SJCRH30 (cell line): ENCODE results near the gene SEMA3A. TPM values are rescaled to one million over a fixed set of nuclear protein-coding genes. Genes with fewer than 3 reads are reported as not detected.

ENCODE experiments used
- DNase-seq, 2 experiments: peaks; one replicate each; pipeline ENCODE4 v3.0.0-alpha.2; 2015 to 2020
- H3K27ac ChIP-seq: fragments of 250-450 bp; sonication (Bioruptor Pico); 2 replicates; pipeline ENCODE4 v1.5.1; 2020; ENCODE audit warnings: mild to moderate bottlenecking, moderate library complexity
- H3K27me3 ChIP-seq: fragments of 250-450 bp; sonication (Bioruptor Pico); 2 replicates; pipeline ENCODE4 v1.5.1; 2020; ENCODE audit warnings: mild to moderate bottlenecking, moderate library complexity
- H3K36me3 ChIP-seq: fragments of 250-450 bp; sonication (Bioruptor Pico); 2 replicates; pipeline ENCODE4 v1.5.1; 2020; ENCODE audit warnings: mild to moderate bottlenecking, moderate library complexity
- H3K4me1 ChIP-seq: fragments of 250-450 bp; sonication (Bioruptor Pico); 2 replicates; pipeline ENCODE4 v1.5.1; 2020; ENCODE audit warnings: mild to moderate bottlenecking, moderate library complexity
- H3K4me3 ChIP-seq: fragments of 250-450 bp; sonication (Bioruptor Pico); 2 replicates; pipeline ENCODE4 v1.5.1; 2020; ENCODE audit warnings: mild to moderate bottlenecking, moderate library complexity
- H3K9me3 ChIP-seq: fragments of 250-450 bp; sonication (Bioruptor Pico); replicated peaks from 2 replicates; pipeline ENCODE4 v1.5.1; 2020; ENCODE audit warnings: mild to moderate bottlenecking, moderate library complexity
- total RNA-seq: library from RNA; depleted of rRNA; stranded (reverse); fragments of >200 nt; shearing (Covaris generic); gene quantifications from 2 replicates; pipeline ENCODE4 v1.2.3, GENCODE V29; 2014

Gene SEMA3A
- total RNA-seq, 1 experiment from 2014 or later, result 19.4 TPM

DNA sequence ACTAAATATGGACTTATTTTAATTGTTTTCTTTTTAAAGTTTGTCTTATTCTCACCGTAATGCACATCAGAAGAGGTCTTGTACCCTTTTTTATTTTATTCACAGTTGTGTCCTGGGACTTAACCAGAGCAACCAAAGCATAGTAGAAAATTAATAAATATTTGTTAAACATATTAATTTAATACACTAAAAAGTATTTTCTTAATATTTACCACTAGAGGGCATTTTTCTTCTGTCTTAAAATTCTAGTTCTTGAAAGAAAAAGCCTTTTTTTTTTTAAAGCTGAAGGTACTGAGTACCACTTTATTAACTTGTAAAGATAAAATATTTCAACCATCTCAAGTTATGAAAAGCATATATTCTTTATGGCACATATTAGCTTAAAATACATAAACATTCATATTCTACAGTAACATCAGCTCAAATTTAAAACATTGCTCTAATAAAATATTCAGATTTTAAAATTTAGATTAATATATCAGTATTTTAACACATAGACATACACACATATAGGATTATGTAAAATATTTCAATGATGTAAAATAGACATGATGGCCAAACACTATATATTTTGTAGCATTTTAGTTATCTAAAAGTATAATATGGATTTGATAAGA is 260.4 kb downstream of the SEMA3A start:
- H3K27ac ChIP-seq, result no peak overlapping the region
- H3K9me3 ChIP-seq, result no peaks in the 10 kb centered on the region
- no peaks in the 10 kb centered on the region for H3K4me1 ChIP-seq
- H3K4me3 ChIP-seq, result no peak overlapping the region
- no peaks in the 10 kb centered on the region for H3K36me3 ChIP-seq
- H3K27me3 ChIP-seq, result no peaks in the 10 kb centered on the region
- peak in 1 of 2 experiments; percentile 19 for DNase-seq

DNA sequence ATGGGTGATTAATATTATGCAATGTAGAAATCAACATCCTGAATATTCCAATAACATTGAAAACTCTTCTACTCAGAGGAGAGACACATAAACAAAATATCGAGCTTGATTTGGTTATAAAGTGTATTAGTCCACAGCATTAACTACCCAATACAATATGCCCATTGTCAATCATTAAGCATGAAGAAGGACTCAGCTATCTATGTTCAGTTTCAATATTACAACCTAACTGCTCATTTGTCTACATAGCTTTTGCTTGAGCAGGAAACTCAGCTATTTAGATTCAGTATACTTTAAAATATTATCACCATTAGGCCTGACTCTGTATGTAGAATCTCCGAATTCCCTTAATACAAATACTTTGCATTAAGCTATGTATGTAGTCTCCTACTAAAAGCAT is 262.6 kb downstream of the SEMA3A start:
- DNase-seq, result no peak
- no peaks in the 10 kb centered on the region for H3K27me3 ChIP-seq
- H3K4me1 ChIP-seq, result no peaks in the 10 kb centered on the region
- no peaks in the 10 kb centered on the region for H3K9me3 ChIP-seq
- H3K4me3 ChIP-seq, result no peak overlapping the region
- H3K36me3 ChIP-seq, result no peaks in the 10 kb centered on the region
- no peak overlapping the region for H3K27ac ChIP-seq

DNA sequence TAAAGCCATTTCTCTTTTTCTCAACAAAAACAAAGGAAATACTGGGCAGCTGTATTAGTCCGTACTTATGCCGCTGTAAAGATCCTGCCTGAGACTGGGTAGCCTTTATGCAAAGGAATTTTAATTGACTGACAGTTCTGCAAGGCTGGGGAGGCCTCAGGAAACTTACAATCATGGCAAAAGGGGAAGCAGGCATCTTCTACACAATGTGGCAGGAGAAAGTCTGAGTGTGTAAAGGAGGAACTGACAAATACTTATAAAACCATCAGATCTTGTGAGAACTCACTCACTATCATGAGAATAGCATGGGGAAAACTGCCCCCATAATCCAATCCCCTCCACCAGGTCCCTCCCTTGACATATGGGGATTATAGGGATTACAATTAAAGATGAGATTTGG is 264.3 kb downstream of the SEMA3A start:
- no peaks in the 10 kb centered on the region for H3K27me3 ChIP-seq
- no peaks in the 10 kb centered on the region for H3K36me3 ChIP-seq
- no peak overlapping the region for H3K4me3 ChIP-seq
- no peaks in the 10 kb centered on the region for H3K9me3 ChIP-seq
- H3K27ac ChIP-seq, result no peak overlapping the region
- H3K4me1 ChIP-seq, result no peaks in the 10 kb centered on the region
- no peak for DNase-seq

DNA sequence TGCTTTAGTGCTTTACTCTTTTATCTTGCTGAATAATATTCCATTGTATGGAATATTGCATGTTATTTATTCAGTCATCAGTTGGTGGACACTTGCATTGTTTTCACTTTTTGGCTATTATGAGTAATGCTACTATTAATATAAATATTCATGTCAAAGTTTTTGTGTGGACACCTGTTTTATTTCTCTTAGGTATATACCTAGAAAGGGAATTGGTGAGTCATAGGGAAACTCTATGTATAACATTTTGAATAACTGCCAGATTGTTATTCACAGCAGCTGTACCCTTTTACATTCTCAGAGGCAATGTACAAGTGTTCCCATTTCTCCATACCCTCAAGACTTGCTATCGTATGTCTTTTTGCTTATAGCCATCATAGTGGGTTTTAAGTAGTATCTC is 268.7 kb downstream of the SEMA3A start:
- Histone ChIP-seq H3K36me3 (no peaks in the 10 kb centered on the region), H3K9me3 (no peaks in the 10 kb centered on the region), H3K4me1 (no peaks in the 10 kb centered on the region), H3K27ac (no peak overlapping the region), H3K4me3 (no peak overlapping the region), H3K27me3 (no peaks in the 10 kb centered on the region)
- no peak for DNase-seq

DNA sequence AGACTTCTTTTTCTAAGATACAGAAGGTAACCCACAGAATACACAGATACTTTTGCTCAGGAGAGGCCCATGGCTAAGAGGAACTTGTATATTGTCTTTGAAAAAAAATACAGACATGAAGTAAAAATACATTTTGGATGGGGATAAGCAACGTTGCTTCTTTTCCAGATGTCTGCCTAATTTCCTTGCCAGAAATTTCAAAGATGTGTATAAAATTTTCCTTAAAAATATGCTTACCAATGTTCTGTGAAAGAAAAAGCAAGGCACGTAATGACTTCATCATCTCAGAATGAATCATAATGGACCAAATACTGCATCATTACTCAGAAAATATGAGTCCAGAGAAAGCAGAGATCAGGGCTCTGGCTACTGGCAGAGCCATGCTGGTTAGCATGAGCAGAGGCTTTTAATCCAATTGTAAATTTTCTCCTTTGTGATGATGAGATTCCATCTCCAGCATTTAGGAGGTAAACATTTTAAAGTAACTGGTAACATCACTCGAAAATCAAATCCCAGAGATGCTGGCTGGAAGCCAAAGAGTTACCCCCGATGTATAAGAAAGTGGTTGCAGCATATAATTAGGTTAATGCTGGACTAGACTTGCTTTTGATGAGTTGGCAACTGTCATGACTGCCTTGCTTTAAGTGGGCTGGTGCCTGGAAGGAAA is 272.5 kb downstream of the SEMA3A start:
- H3K27ac ChIP-seq, result no peak overlapping the region
- DNase-seq, result peak; percentile 7 to 25

DNA sequence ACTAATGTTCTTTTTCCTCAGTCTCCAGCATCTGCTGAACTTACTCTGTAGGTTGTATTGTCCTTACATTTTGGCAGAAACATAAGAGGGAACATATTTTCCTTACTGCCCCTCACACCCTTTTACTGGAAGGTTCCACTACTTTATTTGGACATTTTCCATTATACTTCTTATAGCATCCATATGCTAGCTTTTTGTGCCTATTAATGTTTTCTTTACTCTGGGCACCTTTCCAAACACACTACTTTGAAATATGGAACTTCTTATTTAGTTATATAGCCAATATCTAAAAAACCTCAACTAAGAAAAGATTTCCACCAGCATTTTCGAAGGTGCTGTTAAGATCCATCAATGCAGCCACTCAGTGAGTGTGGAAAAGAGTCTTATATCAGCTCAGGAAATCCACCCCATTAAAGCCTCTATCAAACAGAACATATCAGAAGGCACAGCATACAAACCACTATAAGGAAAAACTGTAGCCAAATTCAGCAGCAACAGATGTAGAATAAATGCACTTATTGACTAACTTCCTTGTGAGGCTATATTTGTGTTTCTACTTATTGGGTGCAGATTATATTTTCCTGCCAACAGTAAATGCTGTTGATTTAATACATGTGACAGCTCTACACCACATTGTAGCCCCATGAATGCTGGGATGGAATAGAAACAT is 273.2 kb downstream of the SEMA3A start:
- no peak for DNase-seq
- H3K36me3 ChIP-seq, result no peaks in the 10 kb centered on the region
- H3K9me3 ChIP-seq, result no peaks in the 10 kb centered on the region
- H3K27ac ChIP-seq, result no peak overlapping the region
- H3K4me3 ChIP-seq, result no peak overlapping the region
- no peaks in the 10 kb centered on the region for H3K4me1 ChIP-seq
- H3K27me3 ChIP-seq, result no peaks in the 10 kb centered on the region

More for the DNA sequence above, 272.5 kb downstream of the SEMA3A start:
- Histone ChIP-seq H3K36me3 (no peaks in the 10 kb centered on the region), H3K4me1 (no peaks in the 10 kb centered on the region), H3K9me3 (no peaks in the 10 kb centered on the region), H3K27me3 (no peaks in the 10 kb centered on the region), H3K4me3 (no peak overlapping the region)

DNA sequence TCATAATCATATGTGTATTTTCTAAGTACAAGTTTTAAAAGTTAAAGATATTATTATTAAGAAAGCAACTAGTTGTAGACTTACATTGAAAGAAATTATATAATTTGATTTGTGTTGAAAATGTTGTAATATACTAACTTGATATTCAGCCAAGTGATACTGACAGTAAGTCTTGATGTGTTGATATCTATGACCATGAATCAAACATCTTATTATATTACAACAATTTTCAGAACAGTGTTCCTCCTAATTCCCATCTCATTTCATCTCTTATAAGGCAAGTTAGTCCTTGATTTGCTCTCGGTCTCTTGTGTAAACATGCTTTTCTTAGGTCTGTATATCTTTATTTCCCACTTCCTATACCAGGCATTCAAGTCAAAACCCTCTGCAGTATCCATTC is 276.4 kb downstream of the SEMA3A start:
- no peaks in the 10 kb centered on the region for H3K27me3 ChIP-seq
- H3K36me3 ChIP-seq, result no peaks in the 10 kb centered on the region
- no peaks in the 10 kb centered on the region for H3K4me1 ChIP-seq
- H3K9me3 ChIP-seq, result no peaks in the 10 kb centered on the region; the same call in 1 of the 2 replicates
- DNase-seq, result no peak
- H3K4me3 ChIP-seq, result no peak overlapping the region
- H3K27ac ChIP-seq, result no peak overlapping the region

DNA sequence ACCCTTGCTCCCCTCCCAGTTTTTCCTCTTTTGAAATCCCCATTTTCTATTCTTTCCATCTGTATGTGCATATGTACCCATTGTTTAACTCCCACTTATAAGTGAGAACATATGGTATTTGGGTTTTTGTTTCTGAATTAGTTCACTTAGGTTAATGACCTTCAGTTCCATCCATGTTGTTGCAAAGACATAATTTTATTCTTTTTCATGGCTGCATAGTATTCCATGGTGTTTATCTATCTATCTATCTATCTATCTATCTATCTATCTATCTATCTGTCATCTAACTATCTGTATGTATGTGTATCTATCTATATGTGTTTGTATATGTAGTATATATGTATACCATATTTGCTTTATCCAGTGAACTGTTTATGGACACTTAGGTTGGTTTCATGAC is 281.4 kb downstream of the SEMA3A start:
- no peaks in the 10 kb centered on the region for H3K27me3 ChIP-seq
- no peak overlapping the region for H3K4me3 ChIP-seq
- H3K27ac ChIP-seq, result no peak overlapping the region
- H3K9me3 ChIP-seq, result no peaks in the 10 kb centered on the region; the same call in 1 of the 2 replicates
- no peaks in the 10 kb centered on the region for H3K36me3 ChIP-seq
- H3K4me1 ChIP-seq, result no peaks in the 10 kb centered on the region
- no peak for DNase-seq

DNA sequence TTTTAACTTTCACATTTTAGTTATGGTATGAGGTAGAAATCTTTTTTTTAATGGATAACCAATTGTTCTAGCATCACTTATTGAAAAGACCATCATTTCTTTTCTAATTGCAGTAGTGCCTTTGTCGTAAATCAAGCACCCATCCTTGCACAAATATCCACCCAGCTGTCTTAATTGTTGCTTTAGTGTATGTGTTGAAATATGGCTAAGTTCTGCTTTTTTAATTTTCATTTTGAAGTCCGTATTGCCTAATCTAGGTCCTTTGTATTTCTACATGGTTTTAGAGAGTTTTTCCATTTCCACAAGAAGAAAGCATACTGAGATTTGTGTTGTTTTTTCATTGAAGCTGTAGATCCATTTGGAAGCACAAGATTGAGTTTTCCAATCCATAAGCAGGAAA is 286.1 kb downstream of the SEMA3A start:
- no peak overlapping the region for H3K27ac ChIP-seq
- no peaks in the 10 kb centered on the region for H3K27me3 ChIP-seq
- H3K4me1 ChIP-seq, result no peaks in the 10 kb centered on the region
- no peaks in the 10 kb centered on the region for H3K36me3 ChIP-seq
- H3K9me3 ChIP-seq, result no peaks in the 10 kb centered on the region; the same call in 1 of the 2 replicates
- no peak for DNase-seq
- no peak overlapping the region for H3K4me3 ChIP-seq
